Stimulated activated CD8-positive, alpha-beta memory T cell treated with anti-CD3 and anti-CD28 coated beads, Interleukin-12 subunit alpha, Interleukin-12 subunit beta, amount 100 ng/mL, for 24 hours (primary cell): ENCODE measurements around the gene POU2AF3.
"Not testable (repeated sequence)": the region's sequence is repeated elsewhere in the genome, so short reads cannot be mapped to it uniquely, and the experiment has no call there.

Experiments used
- DNase-seq: peaks from one replicate; pipeline ENCODE4 v3.0.0-alpha.2; 2020; ENCODE audit errors: extremely low read depth

Gene POU2AF3

DNA sequence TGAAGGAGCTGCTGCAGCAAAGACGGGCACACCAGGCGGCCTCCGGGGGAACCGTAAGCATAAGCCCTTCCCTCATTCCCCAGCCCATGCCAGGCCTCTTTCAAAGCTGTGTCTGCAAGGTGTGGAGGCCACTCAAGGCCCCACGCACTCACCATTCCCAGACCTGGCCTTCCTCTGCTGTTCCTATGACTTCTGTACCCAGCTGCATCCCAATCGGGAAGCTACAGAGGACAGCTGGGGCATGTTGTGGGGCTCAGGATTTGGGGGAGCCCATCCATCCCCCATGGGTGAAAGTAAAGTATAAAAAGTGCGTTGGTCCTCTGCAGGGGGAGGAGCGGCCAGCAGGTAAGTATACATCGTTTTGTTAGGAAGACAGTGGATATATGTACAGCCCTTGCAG is 2.2 kb downstream of the POU2AF3 start:
- DNase-seq, result no peak

DNA sequence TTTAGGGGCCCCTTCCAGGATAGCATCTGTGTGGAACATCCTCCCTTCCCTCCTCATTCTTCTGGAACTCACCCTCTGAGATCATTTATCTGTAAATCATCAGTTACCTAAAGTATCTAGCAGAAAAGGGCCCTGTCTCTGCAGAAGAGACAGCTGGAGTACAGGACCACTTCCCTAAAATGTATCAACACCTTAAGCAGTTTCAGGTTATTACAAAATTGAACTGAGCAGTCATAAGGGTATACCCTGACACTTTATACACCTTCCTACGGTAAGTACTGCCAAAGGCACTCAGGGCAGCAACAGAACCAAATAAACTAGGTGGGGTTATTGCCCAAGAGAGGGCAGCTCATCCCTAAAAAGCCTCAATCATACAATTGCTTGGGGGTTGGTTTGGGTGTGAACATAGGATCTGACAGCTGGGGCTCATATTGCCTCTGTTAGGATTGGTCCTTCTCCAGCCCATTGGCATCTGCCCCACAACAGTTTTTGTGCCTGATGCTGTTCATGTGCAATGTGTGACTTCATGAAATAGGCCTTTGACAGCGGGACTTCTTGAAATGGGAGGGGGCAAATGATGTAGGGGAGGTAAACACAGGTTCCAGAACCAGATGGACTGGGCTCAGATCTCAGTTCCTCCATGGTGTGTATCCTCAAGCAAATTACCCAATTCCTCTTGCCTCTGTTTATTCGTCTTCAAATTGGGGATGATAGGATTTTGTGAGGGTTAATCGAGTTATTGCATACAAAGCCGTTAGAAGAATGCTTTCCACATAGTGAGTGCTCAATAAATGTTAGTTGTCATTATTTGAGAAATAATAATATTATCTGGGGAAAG is 2.9 kb downstream of the POU2AF3 start:
- no peak for DNase-seq

DNA sequence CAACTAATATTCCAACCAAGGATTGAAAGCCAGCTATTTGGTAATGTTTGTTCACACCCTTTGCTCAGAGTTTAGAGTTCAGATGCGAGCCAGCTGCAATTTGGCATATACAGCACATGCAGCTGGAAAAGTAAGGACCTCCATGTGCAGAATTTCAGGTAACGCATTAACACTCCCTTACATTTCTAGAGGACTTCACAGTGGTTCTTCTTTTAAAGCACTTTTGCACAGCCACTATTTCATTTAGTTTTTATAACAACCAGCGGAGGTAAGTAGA is 3.4 kb downstream of the POU2AF3 start:
- DNase-seq, result no peak

DNA sequence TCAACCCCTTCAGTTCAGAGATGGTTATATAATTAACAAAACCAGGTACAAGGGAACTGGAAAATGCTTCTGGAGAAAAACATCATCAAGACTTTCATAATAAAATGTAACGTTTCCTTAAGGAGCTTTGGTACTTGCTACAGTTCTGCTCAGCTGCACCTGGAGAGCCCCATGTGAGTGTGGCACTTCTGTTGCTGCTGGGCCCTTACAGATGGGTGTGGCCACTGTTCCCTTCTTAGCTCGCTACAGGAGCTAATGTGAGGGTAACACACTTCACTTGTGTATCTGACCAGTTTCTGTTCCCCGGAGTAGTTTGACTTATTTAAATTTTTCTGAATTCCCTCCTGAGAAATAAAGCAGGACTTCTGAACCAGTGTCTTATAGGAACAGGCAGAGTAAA is 4.0 kb downstream of the POU2AF3 start:
- no peak for DNase-seq

GRCh38 chr11:111303461-111303860 is 5.1 kb downstream of the POU2AF3 start:
- no peak for DNase-seq

DNA sequence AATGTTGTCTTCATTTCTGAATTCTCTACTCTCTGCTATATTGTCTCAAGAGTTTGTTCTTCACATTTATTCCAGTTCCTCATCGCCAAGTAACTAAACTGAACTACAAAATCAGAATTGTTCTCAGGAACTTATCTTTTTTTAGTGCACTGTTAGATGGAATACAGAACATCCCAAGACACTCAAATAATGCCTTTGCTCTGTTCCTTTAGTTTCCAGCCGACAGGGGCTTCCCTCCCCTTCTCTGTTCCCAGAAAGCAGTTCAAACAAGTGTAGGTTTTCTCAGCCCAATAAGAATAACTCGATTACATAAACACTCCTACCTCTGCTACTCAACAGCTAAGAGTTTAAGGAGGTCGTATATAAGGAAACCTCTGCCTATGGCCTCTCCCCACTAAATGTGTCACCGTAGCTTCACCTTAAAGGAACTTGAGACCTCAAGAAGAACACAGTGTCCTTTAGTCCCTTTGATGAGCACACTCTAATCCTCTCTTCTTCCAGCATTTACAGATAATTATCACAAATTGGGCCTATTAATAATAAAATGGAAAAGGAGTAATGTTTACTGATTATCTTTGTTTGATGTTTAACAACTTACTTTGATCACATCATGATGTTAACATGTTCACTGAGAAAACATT is 6.9 kb downstream of the POU2AF3 start:
- DNase-seq, result no peak

DNA sequence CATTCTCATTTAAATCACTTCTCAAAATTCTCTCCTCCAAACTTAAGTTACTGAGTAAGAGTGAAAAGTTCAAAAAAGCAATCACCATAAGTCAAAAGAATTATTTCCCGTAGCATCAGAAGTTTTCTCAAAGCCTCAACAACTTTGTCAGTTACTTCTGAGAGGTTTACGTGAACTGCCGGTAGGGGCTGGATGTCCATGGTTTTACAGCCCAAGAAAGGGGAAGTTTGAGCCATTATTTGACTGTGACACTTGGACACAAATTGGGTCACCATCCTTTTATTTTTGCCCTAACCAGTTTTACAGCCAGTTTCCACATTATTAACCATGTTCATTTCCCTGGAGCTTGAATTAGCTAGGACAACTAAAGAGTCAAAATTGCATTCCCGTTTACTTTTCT is 7.5 kb downstream of the POU2AF3 start:
- DNase-seq, result no peak

- DNase-seq, result no peak
These were observed 8.0 kb downstream of the POU2AF3 start for GRCh38 chr11:111306321-111306720.

- no peak for DNase-seq
These were observed 9.2 kb downstream of the POU2AF3 start for GRCh38 chr11:111307472-111308108.

DNA sequence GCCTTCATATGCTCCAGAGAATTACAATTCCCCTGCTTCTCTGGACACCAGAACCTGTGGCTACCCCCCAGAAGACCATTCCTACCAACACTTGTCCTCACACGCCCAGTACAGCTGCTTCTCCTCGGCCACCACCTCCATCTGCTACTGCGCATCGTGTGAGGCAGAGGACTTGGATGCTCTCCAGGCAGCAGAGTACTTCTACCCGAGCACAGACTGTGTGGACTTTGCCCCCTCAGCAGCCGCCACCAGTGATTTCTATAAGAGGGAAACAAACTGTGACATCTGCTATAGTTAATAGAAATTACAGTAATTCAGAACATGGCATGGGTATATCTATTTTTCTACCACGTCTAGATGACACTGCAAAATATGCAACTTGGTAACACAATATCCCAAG is 9.8 kb downstream of the POU2AF3 start:
- DNase-seq, result no peak

GRCh38 chr11:111309215-111309915 is 11.0 kb downstream of the POU2AF3 start:
- no peak for DNase-seq

GRCh38 chr11:111310088-111310487 is 11.7 kb downstream of the POU2AF3 start:
- DNase-seq, result no peak

DNA sequence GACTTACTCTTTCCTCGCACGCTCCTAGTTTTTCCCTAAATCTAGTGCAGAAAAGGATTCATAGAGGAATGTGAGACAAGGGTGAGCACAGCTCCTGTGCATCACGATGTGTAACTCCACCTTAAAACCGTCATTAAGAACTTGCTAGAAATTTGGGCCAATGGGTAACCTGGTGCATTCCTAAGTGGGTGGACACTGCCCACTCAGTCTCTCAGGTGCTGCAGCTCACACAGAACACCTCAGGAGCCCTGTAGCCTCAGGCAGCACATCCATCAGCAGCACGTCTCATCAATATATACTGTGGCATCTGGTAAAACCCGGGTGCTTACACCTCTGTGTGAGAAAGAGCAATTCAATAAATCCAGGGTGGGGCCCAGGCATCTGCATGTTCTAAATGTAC is 12.4 kb downstream of the POU2AF3 start:
- no peak for DNase-seq

GRCh38 chr11:111312076-111312475 is 13.7 kb downstream of the POU2AF3 start:
- no peak for DNase-seq

- no peak for DNase-seq
These were observed 20.9 kb downstream of the POU2AF3 start for GRCh38 chr11:111319296-111319695.

GRCh38 chr11:111320199-111320598 is 21.9 kb downstream of the POU2AF3 start:
- DNase-seq, result not testable (repeated sequence)

GRCh38 chr11:111320728-111321568 is 22.6 kb downstream of the POU2AF3 start:
- no peak for DNase-seq

DNA sequence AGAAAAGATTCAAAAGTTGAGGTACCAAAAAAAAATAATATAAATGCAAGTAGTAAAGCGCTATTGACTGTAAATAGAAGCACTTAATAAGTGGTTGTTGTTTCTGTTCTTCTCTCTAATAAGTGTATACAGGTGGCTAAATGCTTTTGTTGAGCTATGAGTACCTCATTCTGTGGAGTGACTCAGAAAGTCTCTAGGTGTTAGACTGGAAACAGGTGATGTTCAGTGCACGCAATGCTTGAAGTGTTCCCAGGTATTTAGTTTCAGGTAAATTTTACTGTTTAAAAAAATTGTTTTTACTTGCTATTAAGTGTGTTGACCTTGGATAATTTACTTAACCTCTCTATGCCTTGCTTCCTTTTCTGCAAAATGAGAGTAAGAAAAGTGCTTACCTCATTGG is 24.2 kb downstream of the POU2AF3 start:
- DNase-seq, result no peak

DNA sequence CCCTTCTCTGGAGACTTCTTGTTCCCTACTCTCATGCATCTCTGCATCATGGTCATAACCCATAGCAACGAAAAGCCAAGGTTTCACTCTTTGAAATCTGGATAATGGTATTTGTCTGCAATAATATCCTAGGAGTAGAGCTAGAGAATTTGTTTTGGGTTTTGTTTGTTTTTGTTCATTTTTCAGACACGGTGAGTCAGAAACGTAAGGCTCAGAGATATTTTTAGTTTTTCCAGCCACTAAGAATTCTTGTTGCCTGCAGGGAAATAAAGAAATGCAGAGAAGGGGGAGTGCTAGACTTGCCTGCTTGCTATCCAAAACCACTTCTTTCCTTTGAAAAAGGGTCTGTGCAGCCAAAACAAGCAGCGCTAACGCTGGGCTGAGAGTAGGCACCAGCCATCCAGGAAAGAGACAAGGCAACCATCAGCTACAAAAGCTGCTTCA is 26.0 kb downstream of the POU2AF3 start:
- no peak for DNase-seq

GRCh38 chr11:111325259-111325658 is 26.9 kb downstream of the POU2AF3 start:
- DNase-seq, result no peak

GRCh38 chr11:111326824-111327223 is 28.5 kb downstream of the POU2AF3 start:
- DNase-seq, result no peak
